Endothelial cell of umbilical vein (primary cell): ENCODE results near the gene COMMD8. TPM values are rescaled to one million over a fixed set of nuclear protein-coding genes. Genes with fewer than 3 reads are reported as not detected.

ENCODE experiments used
- BruUV-seq: library from RNA; stranded (reverse); fragments of 400-500 nt; replicated peaks from 2 replicates; lab custom pipeline; 2021; lab: Mats Ljungman, UMichigan
- CTCF ChIA-PET: fragments of 300-600, 350-600 bp; sonication (Branson Sonifier 250); formaldehyde crosslinking; loops from one replicate; lab custom pipeline; 2021; ENCODE audit warnings: antibody characterized with exemption, inconsistent platforms; lab: Charles Lee
- POLR2A ChIA-PET: fragments of 300-600, 350-600 bp; sonication (Branson Sonifier 250); formaldehyde crosslinking; loops from one replicate; lab custom pipeline; 2021; ENCODE audit warnings: antibody characterized with exemption, inconsistent platforms; lab: Charles Lee
- DNase-seq: peaks from one replicate; pipeline ENCODE4 v3.0.0-alpha.2; 2011; ENCODE audit warnings: low read depth, low spot score
- FAIRE-seq: peaks from 2 replicates; lab custom pipeline; 2011; peaks lifted over from hg19 to GRCh38; lab: Jason Lieb, UNC
- H2AFZ ChIP-seq: 2 replicates; pipeline ENCODE4 v1.6.0; 2012; ENCODE audit warnings: low read depth, low read length, control low read depth, inconsistent platforms
- H3K27ac ChIP-seq: 2 replicates; pipeline ENCODE4 v1.5.1; 2011; ENCODE audit warnings: low read depth, mild to moderate bottlenecking, control low read depth, low read length, moderate library complexity; ENCODE audit not compliant: insufficient read depth
- H3K27me3 ChIP-seq, 2 experiments: 2 replicates each; pipeline versions ENCODE4 v1.6.0 to v1.6.1; 2011; ENCODE audit warnings: low read length in 2 of 2, mixed read lengths in 1 of 2; ENCODE audit not compliant: control insufficient read depth in 2 of 2, insufficient read depth in 2 of 2
- H3K36me3 ChIP-seq, 2 experiments: 2 replicates in 1 of 2; 3 replicates in 1 of 2; pipeline ENCODE4 v1.5.1; 2011; ENCODE audit warnings: low read length in 2 of 2, mild to moderate bottlenecking in 1 of 2, moderate library complexity in 1 of 2; ENCODE audit not compliant: control insufficient read depth in 2 of 2, insufficient read depth in 2 of 2; ENCODE audit errors: extremely low read depth in 1 of 2
- H3K4me1 ChIP-seq: 3 replicates; pipeline ENCODE4 v1.5.1; 2011; ENCODE audit warnings: mild to moderate bottlenecking, low read length; ENCODE audit not compliant: control insufficient read depth, insufficient read depth; ENCODE audit errors: extremely low read depth
- H3K4me2 ChIP-seq: 2 replicates; pipeline ENCODE4 v1.6.1; 2011; ENCODE audit warnings: low read length, control low read depth, mixed read lengths; ENCODE audit not compliant: insufficient read depth
- H3K4me3 ChIP-seq, 3 experiments: fragments of 200-600 bp in 1 of 3; sonication (generic), shearing (Covaris generic) in 1 of 3; replicated peaks in 1 of 3; 2 replicates each; pipeline ENCODE4 v1.5.1; 2011 to 2016; ENCODE audit warnings: control low read depth in 3 of 3, low read length in 3 of 3, mild to moderate bottlenecking in 2 of 3, inconsistent platforms in 1 of 3, low read depth in 1 of 3, moderate library complexity in 1 of 3; ENCODE audit not compliant: insufficient read depth in 1 of 3
- H3K79me2 ChIP-seq: 2 replicates; pipeline ENCODE4 v1.6.0; 2012; ENCODE audit warnings: low read length, inconsistent platforms; ENCODE audit not compliant: control insufficient read depth, insufficient read depth
- H3K9ac ChIP-seq: replicated peaks from 2 replicates; pipeline ENCODE3; 2011; ENCODE audit warnings: low read length, control low read depth; ENCODE audit not compliant: insufficient read depth; ENCODE audit errors: extremely low read depth
- H3K9me1 ChIP-seq: replicated peaks from 3 replicates; pipeline ENCODE4 v1.6.0; 2011; ENCODE audit warnings: mild to moderate bottlenecking, low read length; ENCODE audit not compliant: control insufficient read depth, insufficient read depth; ENCODE audit errors: extremely low read depth
- H3K9me3 ChIP-seq: replicated peaks from 2 replicates; pipeline ENCODE4 v1.5.1; 2012; ENCODE audit warnings: low read length, inconsistent platforms; ENCODE audit not compliant: control insufficient read depth, insufficient read depth
- H4K20me1 ChIP-seq: replicated peaks from 2 replicates; pipeline ENCODE3; 2011; ENCODE audit warnings: mild to moderate bottlenecking, low read length; ENCODE audit not compliant: control insufficient read depth, insufficient read depth; ENCODE audit errors: extremely low read depth
- EZH2 ChIP-seq: IDR thresholded peaks from 2 replicates; pipeline ENCODE4 v1.6.1; 2012; ENCODE audit warnings: borderline replicate concordance, low read depth, mild to moderate bottlenecking, moderate library complexity, low read length, inconsistent platforms; ENCODE audit not compliant: severe bottlenecking
- FOS ChIP-seq: IDR thresholded peaks from 2 replicates; pipeline ENCODE4 v1.6.1; 2011; ENCODE audit warnings: mild to moderate bottlenecking, low read length, moderate library complexity, borderline replicate concordance; ENCODE audit not compliant: insufficient read depth
- GATA2 ChIP-seq: IDR thresholded peaks from 2 replicates; pipeline ENCODE4 v1.7.0; 2011; ENCODE audit warnings: low read depth, mild to moderate bottlenecking, moderate library complexity, mixed read lengths, low read length; ENCODE audit not compliant: insufficient read length, insufficient read depth
- JUN ChIP-seq: IDR thresholded peaks from 2 replicates; pipeline ENCODE4 v1.6.1; 2011; ENCODE audit warnings: borderline replicate concordance, low read depth; ENCODE audit not compliant: insufficient read length, insufficient read depth
- MYC ChIP-seq: IDR thresholded peaks from one replicate; pipeline ENCODE4 v1.6.1; 2011; ENCODE audit warnings: mild to moderate bottlenecking, low read depth, low read length
- POLR2A ChIP-seq: IDR thresholded peaks from 2 replicates; pipeline ENCODE4 v1.6.1; 2012; ENCODE audit warnings: low read depth, mild to moderate bottlenecking, control low read depth, low read length
- POLR2AphosphoS5 ChIP-seq: IDR thresholded peaks from 2 replicates; pipeline ENCODE4 v1.6.1; 2012; ENCODE audit warnings: low read depth, mild to moderate bottlenecking, control low read depth, low read length, moderate library complexity; ENCODE audit not compliant: insufficient read depth
- dilution Hi-C: fragments of 300-500 bp; cut with MboI; formaldehyde crosslinking; loops from one replicate; pipeline ENCODE4 v1.15.0; 2019; ENCODE audit warnings: low sequenced_read_pairs; ENCODE audit not compliant: extremely low pct_ligation_motif_present
- intact Hi-C: fragments of 100-400 bp; cut with micrococcal nuclease; formaldehyde crosslinking; loops from one replicate; pipeline ENCODE4 v1.10.0; 2022
- polyA plus RNA-seq, 4 experiments: library from polyadenylated mRNA; depleted of rRNA in 3 of 4; stranded (reverse) in 3 of 4; unstranded in 1 of 4; fragments of >200 nt; gene quantifications; 2 replicates each; pipeline versions ENCODE4 v1.2.1 to v1.2.3, GENCODE V29; 2011 to 2012; ENCODE audit warnings: missing spikeins in 1 of 4
- total RNA-seq: library from RNA; stranded (reverse); gene quantifications from 2 replicates; pipeline ENCODE4 v1.2.3, GENCODE V29; 2021
- TF ChIP-seq, protein P1 (sequence below): IDR thresholded peaks from 2 replicates; pipeline ENCODE4 v1.6.1; 2011; ENCODE audit not compliant: insufficient read depth, insufficient read length
- TF ChIP-seq, protein P2 (sequence below), 2 donors: IDR thresholded peaks; 1 replicate in 1 of 2; 2 replicates in 1 of 2; pipeline ENCODE4 v1.5.1; 2011; ENCODE audit warnings: low read length in 2 of 2, mild to moderate bottlenecking in 2 of 2, moderate library complexity in 2 of 2, control low read depth in 1 of 2, inconsistent platforms in 1 of 2, low read depth in 1 of 2; ENCODE audit not compliant: insufficient read depth in 1 of 2; ENCODE audit errors: extremely low read depth in 1 of 2

COMMD8 gene
- total and polyA plus RNA-seq, 2 donors (not counting 3 experiments of a cell fraction or from before 2014, with no cell fraction given), result 4.9 to 22.3 TPM

DNA sequence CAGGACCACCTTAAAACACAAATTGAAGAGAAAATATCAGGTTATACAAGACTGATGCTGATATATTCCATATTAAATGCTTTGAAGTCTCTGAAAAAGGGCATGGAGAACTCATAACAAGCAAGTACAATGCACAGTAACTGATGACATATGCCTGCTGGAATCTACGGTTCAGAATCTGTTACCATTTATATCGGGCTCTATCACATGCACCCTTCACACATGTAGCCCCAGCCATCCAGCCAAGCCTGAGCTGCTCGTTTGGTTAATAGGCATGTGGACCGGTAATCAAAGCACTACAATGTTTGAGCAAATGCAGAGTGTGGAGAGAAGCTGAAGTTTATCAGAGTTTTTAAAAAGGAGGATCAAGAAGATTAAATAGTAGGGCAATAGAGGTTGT is 11.8 kb downstream of the COMMD8 start:
- no peak for DNase-seq
- no peak overlapping the region for H3K4me3 ChIP-seq
- no peaks in the 10 kb centered on the region for H4K20me1 ChIP-seq
- H3K9me1 ChIP-seq, result no peaks in the 10 kb centered on the region
- no peak overlapping the region for H3K4me2 ChIP-seq
- CTCF ChIA-PET, result no interaction called here
- no peaks in the 10 kb centered on the region for H3K9me3 ChIP-seq
- dilution Hi-C loops (no loop called here), intact Hi-C loops (no loop called here)
- POLR2A ChIA-PET, result no interaction called here
- H3K9ac ChIP-seq, result no peak overlapping the region
- FAIRE-seq, result no peak
- H3K27me3 ChIP-seq, result no peaks in the 10 kb centered on the region
- H2AFZ ChIP-seq, result no peak overlapping the region
- no peaks in the 10 kb centered on the region for H3K4me1 ChIP-seq
- TF ChIP-seq GATA2 (no peak), POLR2AphosphoS5 (no peak), MYC (no peak), EZH2 (no peak), POLR2A (no peak), FOS (no peak), JUN (no peak)
- TF ChIP-seq, protein P1, sequence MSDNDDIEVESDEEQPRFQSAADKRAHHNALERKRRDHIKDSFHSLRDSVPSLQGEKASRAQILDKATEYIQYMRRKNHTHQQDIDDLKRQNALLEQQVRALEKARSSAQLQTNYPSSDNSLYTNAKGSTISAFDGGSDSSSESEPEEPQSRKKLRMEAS, result no peak
- TF ChIP-seq, protein P2, sequence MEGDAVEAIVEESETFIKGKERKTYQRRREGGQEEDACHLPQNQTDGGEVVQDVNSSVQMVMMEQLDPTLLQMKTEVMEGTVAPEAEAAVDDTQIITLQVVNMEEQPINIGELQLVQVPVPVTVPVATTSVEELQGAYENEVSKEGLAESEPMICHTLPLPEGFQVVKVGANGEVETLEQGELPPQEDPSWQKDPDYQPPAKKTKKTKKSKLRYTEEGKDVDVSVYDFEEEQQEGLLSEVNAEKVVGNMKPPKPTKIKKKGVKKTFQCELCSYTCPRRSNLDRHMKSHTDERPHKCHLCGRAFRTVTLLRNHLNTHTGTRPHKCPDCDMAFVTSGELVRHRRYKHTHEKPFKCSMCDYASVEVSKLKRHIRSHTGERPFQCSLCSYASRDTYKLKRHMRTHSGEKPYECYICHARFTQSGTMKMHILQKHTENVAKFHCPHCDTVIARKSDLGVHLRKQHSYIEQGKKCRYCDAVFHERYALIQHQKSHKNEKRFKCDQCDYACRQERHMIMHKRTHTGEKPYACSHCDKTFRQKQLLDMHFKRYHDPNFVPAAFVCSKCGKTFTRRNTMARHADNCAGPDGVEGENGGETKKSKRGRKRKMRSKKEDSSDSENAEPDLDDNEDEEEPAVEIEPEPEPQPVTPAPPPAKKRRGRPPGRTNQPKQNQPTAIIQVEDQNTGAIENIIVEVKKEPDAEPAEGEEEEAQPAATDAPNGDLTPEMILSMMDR (IDR thresholded peaks at IDR 0.05; ENCODE audit: extremely low read depth in 1 of 2, insufficient read depth in 1 of 2, low read depth in 1 of 2, low read length in 2 of 2), result no peak
- no peak overlapping the region for H3K27ac ChIP-seq
- BruUV-seq, result no TSS peak
- no peaks in the 10 kb centered on the region for H3K79me2 ChIP-seq
- H3K36me3 ChIP-seq, result peaks cover 2 to 3% of the 10 kb centered on the region in 2 experiments
